Osteoblast (primary cell): ENCODE measurements around the gene ZC3H12D. TPM values are rescaled to one million over a fixed set of nuclear protein-coding genes. Genes with fewer than 3 reads are reported as not detected.

Experiments used
- DNase-seq: peaks from one replicate; pipeline ENCODE4 v3.0.0; 2011; ENCODE audit warnings: low spot score, mixed read lengths; ENCODE audit not compliant: insufficient read length; ENCODE audit errors: missing footprints
- H2AFZ ChIP-seq: 2 replicates; pipeline ENCODE4 v1.6.0; 2011; ENCODE audit warnings: mild to moderate bottlenecking, low read length
- H3K27ac ChIP-seq: 2 replicates; pipeline ENCODE4 v1.5.1; 2011; ENCODE audit warnings: mild to moderate bottlenecking, low read depth, low read length, moderate library complexity
- H3K27me3 ChIP-seq: 2 replicates; pipeline ENCODE4 v1.6.0; 2012; ENCODE audit warnings: mild to moderate bottlenecking, control low read depth, inconsistent platforms, low read length, moderate library complexity; ENCODE audit not compliant: insufficient read depth
- H3K36me3 ChIP-seq: 2 replicates; pipeline ENCODE4 v1.5.1; 2011; ENCODE audit warnings: mild to moderate bottlenecking, low read length, control low read depth, moderate library complexity; ENCODE audit not compliant: insufficient read depth
- H3K4me1 ChIP-seq: 2 replicates; pipeline ENCODE4 v1.5.1; 2011; ENCODE audit warnings: mild to moderate bottlenecking, low read length, control low read depth, moderate library complexity; ENCODE audit not compliant: insufficient read depth
- H3K4me2 ChIP-seq: 2 replicates; pipeline ENCODE4 v1.6.0; 2011; ENCODE audit warnings: mild to moderate bottlenecking, low read length; ENCODE audit not compliant: insufficient read depth
- H3K4me3 ChIP-seq: fragments of 200-600 bp; sonication (generic); 3 replicates; pipeline ENCODE4 v1.5.1; 2012; ENCODE audit warnings: mild to moderate bottlenecking, low read length, inconsistent platforms; ENCODE audit not compliant: insufficient read depth
- H3K79me2 ChIP-seq: 2 replicates; pipeline ENCODE4 v1.6.0; 2012; ENCODE audit warnings: mild to moderate bottlenecking, low read length, control low read depth, inconsistent platforms; ENCODE audit not compliant: insufficient read depth
- H3K9me3 ChIP-seq: 2 replicates; pipeline ENCODE4 v1.5.1; 2011; ENCODE audit warnings: low read depth, low read length, control low read depth
- H4K20me1 ChIP-seq: 2 replicates; pipeline ENCODE4 v1.6.0; 2012; ENCODE audit warnings: mild to moderate bottlenecking, low read length, control low read depth; ENCODE audit not compliant: insufficient read depth
- CTCF ChIP-seq: IDR thresholded peaks from 2 replicates; pipeline ENCODE4 v1.5.1; 2011; ENCODE audit warnings: mild to moderate bottlenecking, low read depth, low read length, moderate library complexity; ENCODE audit errors: extremely low read depth
- total RNA-seq: library from RNA; depleted of rRNA; stranded (reverse); fragments of >200 nt; gene quantifications from 2 replicates; pipeline ENCODE4 v1.2.3, GENCODE V29; 2012

Gene ZC3H12D
- total RNA-seq, 1 donor = under 0.01 TPM

GRCh38 chr6:149456311-149457021, 28.3 kb downstream of the ZC3H12D start:
- peaks cover 5% of the 10 kb centered on the region for H3K27me3 ChIP-seq
- H4K20me1 ChIP-seq = no peaks in the 10 kb centered on the region
- peaks cover 23% of the 10 kb centered on the region for H3K4me1 ChIP-seq
- no peaks in the 10 kb centered on the region for H3K36me3 ChIP-seq
- no peak overlapping the region for H2AFZ ChIP-seq
- TF ChIP-seq CTCF = no peak
- no peak overlapping the region for H3K4me3 ChIP-seq
- H3K4me2 ChIP-seq = no peak overlapping the region
- H3K27ac ChIP-seq = no peak overlapping the region
- no peaks in the 10 kb centered on the region for H3K79me2 ChIP-seq
- no peak for DNase-seq
- no peaks in the 10 kb centered on the region for H3K9me3 ChIP-seq

DNA sequence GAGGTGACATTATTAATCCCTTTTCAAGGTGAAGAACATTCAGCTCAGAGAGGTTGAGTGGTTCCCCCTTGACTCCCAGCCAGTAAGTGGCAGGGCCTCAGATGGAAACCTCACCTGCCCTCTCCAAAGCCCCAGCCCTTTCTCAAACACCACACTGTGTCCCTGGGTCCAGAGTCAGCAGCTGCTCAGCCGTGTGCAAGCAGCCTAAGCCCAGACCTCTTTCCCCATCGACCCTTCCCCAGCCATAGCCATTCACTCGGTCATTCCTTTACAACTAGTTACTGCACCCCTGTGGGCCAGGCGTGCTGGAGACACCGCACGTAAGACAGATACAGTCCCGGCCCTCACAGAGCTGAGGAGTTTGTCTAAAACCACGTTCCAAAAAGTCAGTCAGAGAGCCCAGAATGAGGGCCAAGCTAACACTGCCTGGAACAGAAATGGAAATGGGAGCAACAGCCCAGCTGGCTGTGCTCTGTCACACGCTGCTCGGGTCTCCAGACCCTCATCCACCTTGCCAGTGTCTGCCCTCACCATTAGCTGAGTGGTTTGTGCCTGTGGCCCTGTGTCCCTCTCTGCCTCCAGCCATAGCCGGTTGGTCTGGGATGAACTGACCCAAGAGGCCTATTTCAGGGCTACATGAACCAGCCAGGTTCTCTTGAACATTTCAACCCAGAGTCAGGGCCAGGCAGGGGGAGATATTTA, 29.6 kb downstream of the ZC3H12D start:
- no peak for TF ChIP-seq CTCF
- peak overlapping the region; percentile 12 for H2AFZ ChIP-seq
- H3K27ac ChIP-seq = no peak overlapping the region

DNA sequence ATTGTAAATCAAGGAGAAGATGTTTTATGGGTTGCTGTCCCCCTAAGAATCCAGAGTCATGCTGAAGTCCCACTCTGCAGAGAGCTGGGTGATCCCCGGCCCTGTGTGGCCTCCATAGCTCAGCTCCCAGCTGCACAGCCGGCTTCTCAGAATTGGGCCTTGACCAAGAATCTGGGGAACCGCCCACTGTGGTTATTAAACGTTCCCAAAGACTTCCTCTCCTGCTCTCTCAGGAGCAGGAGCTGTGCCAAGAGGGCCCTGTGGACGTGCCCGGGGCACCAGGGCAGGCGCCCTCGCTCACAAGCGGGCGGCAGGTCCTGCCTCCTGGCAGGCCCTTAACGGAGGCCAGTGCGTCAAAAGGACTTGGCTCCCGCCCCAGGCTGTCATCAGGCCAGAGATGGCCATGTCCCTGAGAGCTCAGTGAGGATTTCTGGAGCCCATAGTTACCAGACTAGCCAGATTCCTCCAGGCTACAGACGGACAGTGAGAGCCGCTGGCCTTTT, 30.4 kb downstream of the ZC3H12D start:
- Histone ChIP-seq H3K36me3 (no peaks in the 10 kb centered on the region), H2AFZ (no peak overlapping the region), H3K27ac (no peak overlapping the region), H3K79me2 (no peaks in the 10 kb centered on the region), H4K20me1 (no peaks in the 10 kb centered on the region), H3K27me3 (peaks cover 17% of the 10 kb centered on the region), H3K4me1 (peaks cover 19% of the 10 kb centered on the region), H3K4me3 (no peak overlapping the region), H3K4me2 (peak overlapping the region; percentile 10), H3K9me3 (no peaks in the 10 kb centered on the region)
- no peak for TF ChIP-seq CTCF
- DNase-seq = peak; percentile 100

More for the DNA sequence above, 29.6 kb downstream of the ZC3H12D start:
- Histone ChIP-seq H3K4me1 (peaks cover 26% of the 10 kb centered on the region), H3K27me3 (peaks cover 15% of the 10 kb centered on the region), H4K20me1 (no peaks in the 10 kb centered on the region), H3K36me3 (no peaks in the 10 kb centered on the region), H3K9me3 (no peaks in the 10 kb centered on the region), H3K4me3 (no peak overlapping the region), H3K79me2 (no peaks in the 10 kb centered on the region), H3K4me2 (no peak overlapping the region)
- DNase-seq = no peak
